Progenitor cell of endocrine pancreas (in vitro differentiated cells): ENCODE data around the gene DERL2. TPM values are rescaled to one million over a fixed set of nuclear protein-coding genes. Genes with fewer than 3 reads are reported as not detected.

Source experiments
- DNase-seq: peaks from one replicate; pipeline ENCODE4 v3.0.0; 2021; ENCODE audit warnings: low spot score; ENCODE audit not compliant: unreplicated experiment
- H3K27ac Mint-ChIP-seq: 2 replicates; pipeline ENCODE4 v1.8.0; 2021; ENCODE audit warnings: mild to moderate bottlenecking, moderate library complexity, mixed read lengths
- H3K27me3 Mint-ChIP-seq: 2 replicates; pipeline ENCODE4 v1.8.0; 2021; ENCODE audit warnings: mixed read lengths
- H3K36me3 Mint-ChIP-seq: 2 replicates; pipeline ENCODE4 v1.8.0; 2022; ENCODE audit warnings: mixed read lengths; ENCODE audit not compliant: insufficient read depth
- H3K4me1 Mint-ChIP-seq: 2 replicates; pipeline ENCODE4 v1.8.0; 2021; ENCODE audit warnings: low read depth, mixed read lengths
- H3K4me3 Mint-ChIP-seq: 2 replicates; pipeline ENCODE4 v1.8.0; 2021; ENCODE audit warnings: low read depth, mild to moderate bottlenecking, moderate library complexity, mixed read lengths
- H3K9me3 Mint-ChIP-seq: 2 replicates; pipeline ENCODE4 v1.8.0; 2021; ENCODE audit warnings: low read depth, mixed read lengths
- total RNA-seq: library from RNA; stranded (reverse); gene quantifications from 2 replicates; pipeline ENCODE4 v1.2.1, GENCODE V29; 2021
- TF ChIP-seq, protein P1 (sequence below): fragments of 200-600 bp; sonication (generic); IDR thresholded peaks from one replicate; pipeline ENCODE4 v1.5.0; 2021; ENCODE audit warnings: antibody characterized with exemption, mild to moderate bottlenecking; ENCODE audit not compliant: unreplicated experiment

DERL2 gene
- total RNA-seq, 1 donor from 2014 or later, result 84.6 TPM

DNA sequence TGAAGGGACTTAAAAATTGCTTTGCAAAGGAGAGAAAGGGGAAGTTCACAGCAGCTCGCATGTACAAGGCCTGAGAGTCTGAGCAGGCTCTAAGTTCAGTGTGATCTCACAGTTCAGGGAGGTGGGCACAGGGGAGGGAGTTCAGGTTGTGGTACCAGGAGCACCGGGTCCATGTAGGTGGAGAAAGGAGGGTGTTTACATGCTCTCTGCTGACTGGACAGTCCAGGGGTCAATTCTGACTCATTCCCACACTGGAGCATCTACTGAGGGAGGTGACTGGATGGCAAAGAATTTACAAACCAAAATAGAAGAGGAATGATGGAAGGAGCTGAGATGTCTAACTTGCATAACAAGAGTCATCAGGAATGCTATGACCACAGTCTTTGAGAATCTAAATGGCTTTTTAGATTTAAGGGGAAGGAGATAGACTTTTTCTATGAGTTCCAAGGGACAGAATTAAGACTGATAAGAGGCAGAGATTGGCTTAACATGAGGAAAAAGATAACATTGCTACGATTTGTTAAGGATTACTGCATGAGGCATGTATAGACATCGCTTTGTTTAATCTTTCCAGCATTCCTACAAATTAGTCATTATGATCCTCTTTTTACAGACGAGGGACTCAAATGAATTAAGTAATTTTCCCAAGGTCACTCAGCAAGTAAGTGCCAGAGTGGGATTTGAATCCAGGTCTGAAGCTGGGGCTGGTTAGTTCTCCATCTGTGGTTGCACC, 30.2 kb upstream of the DERL2 start:
- Mint-ChIP-seq H3K4me3 (no peak overlapping the region), H3K9me3 (no peaks in the 10 kb centered on the region), H3K27ac (no peak overlapping the region), H3K27me3 (peaks cover 25% of the 10 kb centered on the region), H3K4me1 (no peaks in the 10 kb centered on the region), H3K36me3 (no peaks in the 10 kb centered on the region)
- TF ChIP-seq, protein P1, sequence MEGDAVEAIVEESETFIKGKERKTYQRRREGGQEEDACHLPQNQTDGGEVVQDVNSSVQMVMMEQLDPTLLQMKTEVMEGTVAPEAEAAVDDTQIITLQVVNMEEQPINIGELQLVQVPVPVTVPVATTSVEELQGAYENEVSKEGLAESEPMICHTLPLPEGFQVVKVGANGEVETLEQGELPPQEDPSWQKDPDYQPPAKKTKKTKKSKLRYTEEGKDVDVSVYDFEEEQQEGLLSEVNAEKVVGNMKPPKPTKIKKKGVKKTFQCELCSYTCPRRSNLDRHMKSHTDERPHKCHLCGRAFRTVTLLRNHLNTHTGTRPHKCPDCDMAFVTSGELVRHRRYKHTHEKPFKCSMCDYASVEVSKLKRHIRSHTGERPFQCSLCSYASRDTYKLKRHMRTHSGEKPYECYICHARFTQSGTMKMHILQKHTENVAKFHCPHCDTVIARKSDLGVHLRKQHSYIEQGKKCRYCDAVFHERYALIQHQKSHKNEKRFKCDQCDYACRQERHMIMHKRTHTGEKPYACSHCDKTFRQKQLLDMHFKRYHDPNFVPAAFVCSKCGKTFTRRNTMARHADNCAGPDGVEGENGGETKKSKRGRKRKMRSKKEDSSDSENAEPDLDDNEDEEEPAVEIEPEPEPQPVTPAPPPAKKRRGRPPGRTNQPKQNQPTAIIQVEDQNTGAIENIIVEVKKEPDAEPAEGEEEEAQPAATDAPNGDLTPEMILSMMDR, result no peak
- no peak for DNase-seq

- no peak overlapping the region for H3K4me3 Mint-ChIP-seq
- no peak for DNase-seq
- H3K27me3 Mint-ChIP-seq, result peaks cover 25% of the 10 kb centered on the region
- no peaks in the 10 kb centered on the region for H3K4me1 Mint-ChIP-seq
- no peaks in the 10 kb centered on the region for H3K9me3 Mint-ChIP-seq
- TF ChIP-seq, protein P1, result no peak
- no peak overlapping the region for H3K27ac Mint-ChIP-seq
- no peaks in the 10 kb centered on the region for H3K36me3 Mint-ChIP-seq
Measured at GRCh38 chr17:5514976-5515375, 29.0 kb upstream of the DERL2 start.

DNA sequence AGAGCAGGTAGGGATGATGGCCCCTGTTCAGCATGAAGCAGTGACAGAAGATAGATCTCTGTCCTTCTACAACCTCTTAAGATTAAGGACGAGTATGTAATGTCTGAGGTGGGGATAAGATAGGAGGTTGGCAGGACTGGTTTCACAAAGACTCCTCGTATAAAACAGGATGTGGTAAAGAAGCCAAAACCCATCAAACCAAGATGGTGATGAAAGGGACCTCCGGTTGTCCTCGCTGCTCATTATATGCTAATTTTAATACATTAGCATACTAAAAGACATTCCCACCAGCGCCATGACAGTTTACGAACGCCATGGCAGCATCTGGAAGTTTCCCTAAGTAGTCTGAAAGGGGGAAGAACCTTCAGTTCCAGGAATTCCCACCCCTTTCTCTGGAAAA, 27.6 kb upstream of the DERL2 start:
- Mint-ChIP-seq H3K4me3 (no peak overlapping the region), H3K36me3 (no peaks in the 10 kb centered on the region), H3K27ac (no peak overlapping the region), H3K27me3 (peaks cover 25% of the 10 kb centered on the region), H3K9me3 (no peaks in the 10 kb centered on the region), H3K4me1 (peaks cover 3% of the 10 kb centered on the region)
- DNase-seq, result no peak
- TF ChIP-seq, protein P1, result no peak

- Mint-ChIP-seq H3K4me3 (no peak overlapping the region), H3K4me1 (peaks cover 3% of the 10 kb centered on the region), H3K27me3 (peaks cover 18% of the 10 kb centered on the region), H3K9me3 (no peaks in the 10 kb centered on the region), H3K27ac (no peak overlapping the region), H3K36me3 (no peaks in the 10 kb centered on the region)
- DNase-seq, result no peak
- TF ChIP-seq, protein P1, result no peak
Measured at GRCh38 chr17:5511401-5512225, 25.6 kb upstream of the DERL2 start.

- Mint-ChIP-seq H3K27me3 (peaks cover 14% of the 10 kb centered on the region), H3K27ac (no peak overlapping the region)
- DNase-seq, result no peak
Measured at GRCh38 chr17:5510771-5511170, 24.8 kb upstream of the DERL2 start.

More at GRCh38 chr17:5510771-5511170, 24.8 kb upstream of the DERL2 start:
- H3K4me1 Mint-ChIP-seq, result peaks cover 3% of the 10 kb centered on the region
- H3K9me3 Mint-ChIP-seq, result no peaks in the 10 kb centered on the region
- no peaks in the 10 kb centered on the region for H3K36me3 Mint-ChIP-seq
- H3K4me3 Mint-ChIP-seq, result no peak overlapping the region
- TF ChIP-seq, protein P1, result no peak
